ENCODE data around the gene MYH16. TPM values are rescaled to one million over a fixed set of nuclear protein-coding genes. Genes with fewer than 3 reads are reported as not detected.
A peak's percentile ranks its signal among the peaks of the same experiment; 100 is the strongest.

Gene MYH16
- polyA plus RNA-seq, 1 donor from 2014 or later, result not detected

- Histone ChIP-seq H3K4me3 (ENCODE audit: low read length) (no peak overlapping the region), H3K9me3 (ENCODE audit: low read length) (no peaks in the 10 kb centered on the region), H4K20me1 (ENCODE audit: insufficient read depth) (no peaks in the 10 kb centered on the region), H3K36me3 (ENCODE audit: insufficient read depth, low read length) (no peaks in the 10 kb centered on the region), H3K27ac (ENCODE audit: low read length) (no peak overlapping the region), H3F3A (ENCODE audit: insufficient read depth, low read length, poor library complexity, severe bottlenecking) (no peaks in the 10 kb centered on the region), H3K79me2 (replicated peaks; ENCODE audit: insufficient read depth, low read length) (no peaks in the 10 kb centered on the region), H3K4me2 (ENCODE audit: low read length) (no peak overlapping the region), H3K27me3 (ENCODE audit: insufficient read depth, low read depth, low read length) (no peaks in the 10 kb centered on the region), H2AFZ (ENCODE audit: low read depth, low read length) (no peak overlapping the region), H3K9ac (ENCODE audit: low read length) (no peak overlapping the region), H3K9me2 (ENCODE audit: insufficient read depth, low read length) (no peaks in the 10 kb centered on the region)
- TF ChIP-seq EP300 (conservative IDR thresholded peaks at IDR 0.05; ENCODE audit: poor library complexity, severe bottlenecking) (no peak), POLR2AphosphoS5 (IDR thresholded peaks at IDR 0.05) (no peak), MXI1 (conservative IDR thresholded peaks at IDR 0.05; ENCODE audit: poor library complexity, severe bottlenecking) (no peak), RAD21 (conservative IDR thresholded peaks at IDR 0.05) (peak; percentile 67), SMC3 (conservative IDR thresholded peaks at IDR 0.05; ENCODE audit: poor library complexity) (peak; percentile 74), TAF1 (IDR thresholded peaks at IDR 0.05; ENCODE audit: low read depth) (no peak), EZH2 (IDR thresholded peaks at IDR 0.05; ENCODE audit: borderline replicate concordance, insufficient read depth, low read length, poor library complexity, severe bottlenecking) (no peak), REST (IDR thresholded peaks at IDR 0.05; ENCODE audit: borderline replicate concordance) (no peak), CTCF (IDR thresholded peaks at IDR 0.05; ENCODE audit: poor library complexity, severe bottlenecking) (peak; percentile 63)
These were observed 39.9 kb downstream of the MYH16 start for GRCh38 chr7:99312316-99313203.

GRCh38 chr7:99313204-99313573 lies 40.5 kb downstream of the MYH16 start:
- H3K9me3 ChIP-seq (ENCODE audit: low read length), result no peaks in the 10 kb centered on the region
- TF ChIP-seq SMC3 (conservative IDR thresholded peaks at IDR 0.05; ENCODE audit: poor library complexity), result no peak
- TF ChIP-seq MXI1 (conservative IDR thresholded peaks at IDR 0.05; ENCODE audit: poor library complexity, severe bottlenecking), result no peak
- no peak overlapping the region for H3K27ac ChIP-seq (ENCODE audit: low read length)
- no peaks in the 10 kb centered on the region for H3K27me3 ChIP-seq (ENCODE audit: insufficient read depth, low read depth, low read length)
- no peak overlapping the region for H3K4me3 ChIP-seq (ENCODE audit: low read length)
- no peak overlapping the region for H3K4me2 ChIP-seq (ENCODE audit: low read length)
- H3K9ac ChIP-seq (ENCODE audit: low read length), result no peak overlapping the region
- H2AFZ ChIP-seq (ENCODE audit: low read depth, low read length), result no peak overlapping the region
- no peaks in the 10 kb centered on the region for H4K20me1 ChIP-seq (ENCODE audit: insufficient read depth)
- no peaks in the 10 kb centered on the region for H3F3A ChIP-seq (ENCODE audit: insufficient read depth, low read length, poor library complexity, severe bottlenecking)
- no peaks in the 10 kb centered on the region for H3K79me2 ChIP-seq (replicated peaks; ENCODE audit: insufficient read depth, low read length)
- no peaks in the 10 kb centered on the region for H3K9me2 ChIP-seq (ENCODE audit: insufficient read depth, low read length)
- H3K36me3 ChIP-seq (ENCODE audit: insufficient read depth, low read length), result no peaks in the 10 kb centered on the region

All from neural cell (in vitro differentiated cells).